ENCODE data around the gene PSMA5.

PSMA5 gene

DNA sequence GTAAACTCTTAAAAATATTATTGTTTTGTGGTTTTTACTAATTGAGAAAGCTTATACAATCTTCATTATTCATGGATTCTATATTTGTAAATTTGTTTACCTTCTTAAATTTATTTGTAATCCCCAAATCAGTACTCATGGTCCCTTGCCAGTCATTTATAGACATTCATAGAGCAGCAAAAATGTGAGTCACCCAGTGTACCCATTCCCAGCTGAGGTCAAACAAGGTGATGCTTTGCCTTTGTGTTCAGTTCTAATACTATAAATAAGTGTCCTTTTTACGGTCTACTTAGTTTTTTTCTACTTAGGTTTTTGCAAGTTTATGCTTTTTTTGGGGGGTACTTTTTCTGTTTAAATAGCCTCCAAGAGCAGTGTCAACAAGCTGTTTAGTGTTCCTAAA, 64.6 kb downstream of the PSMA5 start:
- H4K91ac ChIP-seq (ENCODE audit: low read depth, low read length, poor library complexity), result no peak overlapping the region
- H3K9ac ChIP-seq (ENCODE audit: low read depth, low read length, poor library complexity), result no peak overlapping the region
- H3K27me3 ChIP-seq (ENCODE audit: control insufficient read depth in 3 of 3, insufficient read depth in 3 of 3, low read depth in 1 of 3, low read length in 3 of 3), result no peaks in the 10 kb centered on the region
- peaks cover 4 to 21% of the 10 kb centered on the region in 2 donors for H3K36me3 ChIP-seq (replicated peaks in 1 of 2; ENCODE audit: control insufficient read depth in 2 of 2, insufficient read depth in 2 of 2, low read length in 2 of 2)
- H3K23ac ChIP-seq (ENCODE audit: low read depth, low read length, poor library complexity), result no peak overlapping the region
- H3K4me3 ChIP-seq (ENCODE audit: low read length in 2 of 2), result no peak overlapping the region
- H3K9me3 ChIP-seq (replicated peaks in 1 of 2; ENCODE audit: control insufficient read depth in 2 of 2, insufficient read depth in 1 of 2, low read depth in 1 of 2, low read length in 2 of 2), result no peaks in the 10 kb centered on the region
- H3K14ac ChIP-seq (ENCODE audit: low read length), result no peak overlapping the region
- H3K4me1 ChIP-seq (ENCODE audit: control insufficient read depth in 2 of 2, insufficient read depth in 1 of 2, low read depth in 1 of 2, low read length in 2 of 2), result no peaks in the 10 kb centered on the region
- no peak for DNase-seq (ENCODE audit: low spot score)
- H4K8ac ChIP-seq (ENCODE audit: low read depth, low read length), result no peak overlapping the region
- no peak overlapping the region for H2BK12ac ChIP-seq (ENCODE audit: low read length)
- no peak overlapping the region for H3K18ac ChIP-seq (ENCODE audit: low read length)
- H2AK5ac ChIP-seq (ENCODE audit: low read depth, low read length), result no peak overlapping the region
- H3K4me2 ChIP-seq (ENCODE audit: insufficient read depth, low read length, poor library complexity, severe bottlenecking), result no peak overlapping the region
- H2BK120ac ChIP-seq (ENCODE audit: low read depth, low read length), result no peak overlapping the region
- no peak overlapping the region for H2AFZ ChIP-seq (ENCODE audit: low read length)
- H2BK15ac ChIP-seq (ENCODE audit: low read length), result no peak overlapping the region
- no peak overlapping the region for H3K27ac ChIP-seq (replicated peaks; ENCODE audit: low read length)
- WGBS, 2 donors (ENCODE audit: extremely low coverage in 2 of 2, insufficient read length in 2 of 2, insufficient replicate concordance in 1 of 2), result no CpG with 5 or more reads among the region's 1 CpG
- no peak overlapping the region for H2BK5ac ChIP-seq (ENCODE audit: low read length)
- no peaks in the 10 kb centered on the region for H3K79me1 ChIP-seq (ENCODE audit: low read depth, low read length)
- no peak overlapping the region for H3K4ac ChIP-seq (ENCODE audit: low read length)

GRCh38 chr1:109361069-109361468, 65.2 kb downstream of the PSMA5 start:
- H3K27me3 ChIP-seq (ENCODE audit: control insufficient read depth in 3 of 3, insufficient read depth in 3 of 3, low read depth in 1 of 3, low read length in 3 of 3), result no peaks in the 10 kb centered on the region
- H2BK5ac ChIP-seq (ENCODE audit: low read length), result no peak overlapping the region
- no peak overlapping the region for H4K91ac ChIP-seq (ENCODE audit: low read depth, low read length, poor library complexity)
- no peak overlapping the region for H2AK5ac ChIP-seq (ENCODE audit: low read depth, low read length)
- H3K9ac ChIP-seq (ENCODE audit: low read depth, low read length, poor library complexity), result no peak overlapping the region
- H3K14ac ChIP-seq (ENCODE audit: low read length), result no peak overlapping the region
- H3K18ac ChIP-seq (ENCODE audit: low read length), result no peak overlapping the region
- no peak for DNase-seq (ENCODE audit: low spot score)
- WGBS, 2 donors (ENCODE audit: extremely low coverage in 2 of 2, insufficient read length in 2 of 2, insufficient replicate concordance in 1 of 2), result no CpG with 5 or more reads among the region's 2 CpGs
- H2BK120ac ChIP-seq (ENCODE audit: low read depth, low read length), result no peak overlapping the region
- H3K79me1 ChIP-seq (ENCODE audit: low read depth, low read length), result no peaks in the 10 kb centered on the region
- H2AFZ ChIP-seq (ENCODE audit: low read length), result no peak overlapping the region
- H3K4me2 ChIP-seq (ENCODE audit: insufficient read depth, low read length, poor library complexity, severe bottlenecking), result no peak overlapping the region
- H3K4me1 ChIP-seq (ENCODE audit: control insufficient read depth in 2 of 2, insufficient read depth in 1 of 2, low read depth in 1 of 2, low read length in 2 of 2), result no peaks in the 10 kb centered on the region
- H3K27ac ChIP-seq (replicated peaks; ENCODE audit: low read length), result no peak overlapping the region
- H4K8ac ChIP-seq (ENCODE audit: low read depth, low read length), result no peak overlapping the region
- H3K4me3 ChIP-seq (ENCODE audit: low read length in 2 of 2), result no peak overlapping the region
- no peak overlapping the region for H2BK15ac ChIP-seq (ENCODE audit: low read length)
- peaks cover 4 to 15% of the 10 kb centered on the region in 2 donors for H3K36me3 ChIP-seq (replicated peaks in 1 of 2; ENCODE audit: control insufficient read depth in 2 of 2, insufficient read depth in 2 of 2, low read length in 2 of 2)
- no peak overlapping the region for H3K23ac ChIP-seq (ENCODE audit: low read depth, low read length, poor library complexity)
- H3K4ac ChIP-seq (ENCODE audit: low read length), result no peak overlapping the region
- H3K9me3 ChIP-seq (replicated peaks in 1 of 2; ENCODE audit: control insufficient read depth in 2 of 2, insufficient read depth in 1 of 2, low read depth in 1 of 2, low read length in 2 of 2), result no peaks in the 10 kb centered on the region
- no peak overlapping the region for H2BK12ac ChIP-seq (ENCODE audit: low read length)

DNA sequence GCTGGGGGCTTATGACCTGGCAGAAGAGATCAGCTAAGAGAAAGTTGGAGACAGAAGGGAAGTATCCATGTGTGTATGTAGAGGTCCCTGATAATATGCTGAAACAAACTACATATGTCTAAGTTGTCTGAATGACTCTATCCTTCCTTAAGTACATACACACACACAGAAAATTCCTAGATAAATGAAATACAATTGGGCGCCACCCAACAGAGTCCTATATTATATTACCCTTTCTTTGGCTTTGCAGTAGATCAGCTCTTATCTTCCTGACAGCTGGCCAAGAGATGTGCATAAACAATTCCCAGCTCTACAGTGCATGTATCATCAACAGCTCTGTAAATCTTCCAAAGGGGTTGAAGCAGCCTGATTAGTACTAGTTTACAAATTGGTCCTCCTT, 68.6 kb downstream of the PSMA5 start:
- no peak overlapping the region for H3K9ac ChIP-seq (ENCODE audit: low read depth, low read length, poor library complexity)
- WGBS, 2 donors (ENCODE audit: extremely low coverage in 2 of 2, insufficient read length in 2 of 2, insufficient replicate concordance in 1 of 2), result no CpG with 5 or more reads among the region's 1 CpG
- H3K36me3 ChIP-seq (replicated peaks in 1 of 2; ENCODE audit: control insufficient read depth in 2 of 2, insufficient read depth in 2 of 2, low read length in 2 of 2), result peaks cover 1 to 22% of the 10 kb centered on the region in 2 donors

GRCh38 chr1:109356915-109357314, 69.3 kb downstream of the PSMA5 start:
- H3K79me1 ChIP-seq (ENCODE audit: low read depth, low read length), result no peaks in the 10 kb centered on the region
- no peak overlapping the region for H3K4me2 ChIP-seq (ENCODE audit: insufficient read depth, low read length, poor library complexity, severe bottlenecking)
- H3K4me3 ChIP-seq (ENCODE audit: low read length in 2 of 2), result no peak overlapping the region
- no peak overlapping the region for H2BK15ac ChIP-seq (ENCODE audit: low read length)
- no peak overlapping the region for H3K27ac ChIP-seq (replicated peaks; ENCODE audit: low read length)
- no peak overlapping the region for H2BK5ac ChIP-seq (ENCODE audit: low read length)
- no CpG with 5 or more reads among the region's 1 CpG for WGBS, 2 donors (ENCODE audit: extremely low coverage in 2 of 2, insufficient read length in 2 of 2, insufficient replicate concordance in 1 of 2)
- H2AK5ac ChIP-seq (ENCODE audit: low read depth, low read length), result no peak overlapping the region
- no peak overlapping the region for H4K91ac ChIP-seq (ENCODE audit: low read depth, low read length, poor library complexity)
- H3K4me1 ChIP-seq (ENCODE audit: control insufficient read depth in 2 of 2, insufficient read depth in 1 of 2, low read depth in 1 of 2, low read length in 2 of 2), result no peaks in the 10 kb centered on the region
- H2AFZ ChIP-seq (ENCODE audit: low read length), result no peak overlapping the region
- no peak overlapping the region for H2BK120ac ChIP-seq (ENCODE audit: low read depth, low read length)
- no peak overlapping the region for H3K4ac ChIP-seq (ENCODE audit: low read length)
- H4K8ac ChIP-seq (ENCODE audit: low read depth, low read length), result no peak overlapping the region
- H3K14ac ChIP-seq (ENCODE audit: low read length), result no peak overlapping the region
- DNase-seq (ENCODE audit: low spot score), result no peak
- no peaks in the 10 kb centered on the region for H3K27me3 ChIP-seq (ENCODE audit: control insufficient read depth in 3 of 3, insufficient read depth in 3 of 3, low read depth in 1 of 3, low read length in 3 of 3)
- H3K23ac ChIP-seq (ENCODE audit: low read depth, low read length, poor library complexity), result no peak overlapping the region
- H2BK12ac ChIP-seq (ENCODE audit: low read length), result no peak overlapping the region
- H3K9ac ChIP-seq (ENCODE audit: low read depth, low read length, poor library complexity), result no peak overlapping the region
- peaks cover 1 to 29% of the 10 kb centered on the region in 2 donors for H3K36me3 ChIP-seq (replicated peaks in 1 of 2; ENCODE audit: control insufficient read depth in 2 of 2, insufficient read depth in 2 of 2, low read length in 2 of 2)
- no peaks in the 10 kb centered on the region for H3K9me3 ChIP-seq (replicated peaks in 1 of 2; ENCODE audit: control insufficient read depth in 2 of 2, insufficient read depth in 1 of 2, low read depth in 1 of 2, low read length in 2 of 2)
- H3K18ac ChIP-seq (ENCODE audit: low read length), result no peak overlapping the region

More for the DNA sequence above, 68.6 kb downstream of the PSMA5 start:
- Histone ChIP-seq H3K4ac (ENCODE audit: low read length) (no peak overlapping the region), H3K27me3 (ENCODE audit: control insufficient read depth in 3 of 3, insufficient read depth in 3 of 3, low read depth in 1 of 3, low read length in 3 of 3) (no peaks in the 10 kb centered on the region), H3K9me3 (replicated peaks in 1 of 2; ENCODE audit: control insufficient read depth in 2 of 2, insufficient read depth in 1 of 2, low read depth in 1 of 2, low read length in 2 of 2) (no peaks in the 10 kb centered on the region), H3K4me1 (ENCODE audit: control insufficient read depth in 2 of 2, insufficient read depth in 1 of 2, low read depth in 1 of 2, low read length in 2 of 2) (no peaks in the 10 kb centered on the region), H2BK15ac (ENCODE audit: low read length) (no peak overlapping the region), H3K79me1 (ENCODE audit: low read depth, low read length) (no peaks in the 10 kb centered on the region), H3K18ac (ENCODE audit: low read length) (no peak overlapping the region), H4K91ac (ENCODE audit: low read depth, low read length, poor library complexity) (no peak overlapping the region), H3K27ac (replicated peaks; ENCODE audit: low read length) (no peak overlapping the region), H3K4me3 (ENCODE audit: low read length in 2 of 2) (no peak overlapping the region), H2BK12ac (ENCODE audit: low read length) (no peak overlapping the region), H3K23ac (ENCODE audit: low read depth, low read length, poor library complexity) (no peak overlapping the region), H2BK5ac (ENCODE audit: low read length) (no peak overlapping the region), H4K8ac (ENCODE audit: low read depth, low read length) (no peak overlapping the region), H2AFZ (ENCODE audit: low read length) (no peak overlapping the region), H3K14ac (ENCODE audit: low read length) (no peak overlapping the region), H2BK120ac (ENCODE audit: low read depth, low read length) (no peak overlapping the region), H2AK5ac (ENCODE audit: low read depth, low read length) (no peak overlapping the region), H3K4me2 (ENCODE audit: insufficient read depth, low read length, poor library complexity, severe bottlenecking) (no peak overlapping the region)
- no peak for DNase-seq (ENCODE audit: low spot score)

Measured in neuronal stem cell (in vitro differentiated cells).